GM18517 (cell line): ENCODE data around the gene ADORA2A.

Source experiments
- ATAC-seq: cut with Tn5 transposase; IDR thresholded peaks from one replicate; pipeline ENCODE4 v1.9.1; 2021; ENCODE audit warnings: mild to moderate bottlenecking, moderate library complexity; ENCODE audit not compliant: unreplicated experiment

Gene ADORA2A

GRCh38 chr22:24445481-24446259 is 18.3 kb downstream of the ADORA2A start:
- ATAC-seq = no peak

GRCh38 chr22:24446260-24446611 is 18.8 kb downstream of the ADORA2A start:
- no peak for ATAC-seq

- no peak for ATAC-seq
Observed at GRCh38 chr22:24450610-24451009, 23.2 kb downstream of the ADORA2A start.

- no peak for ATAC-seq
Observed at GRCh38 chr22:24451162-24451561, 23.8 kb downstream of the ADORA2A start.

- ATAC-seq = no peak
Observed at GRCh38 chr22:24453853-24454252, 26.5 kb downstream of the ADORA2A start.

GRCh38 chr22:24455039-24455438 is 27.6 kb downstream of the ADORA2A start:
- no peak for ATAC-seq

- ATAC-seq = no peak
Observed at GRCh38 chr22:24455751-24456426, 28.5 kb downstream of the ADORA2A start.

GRCh38 chr22:24457894-24458420 is 30.6 kb downstream of the ADORA2A start:
- no peak for ATAC-seq

- no peak for ATAC-seq
Observed at GRCh38 chr22:24459911-24460310, 32.5 kb downstream of the ADORA2A start.

GRCh38 chr22:24460418-24461089 is 33.2 kb downstream of the ADORA2A start:
- no peak for ATAC-seq

- ATAC-seq = no peak
Observed at GRCh38 chr22:24463071-24463760, 35.8 kb downstream of the ADORA2A start.

- no peak for ATAC-seq
Observed at GRCh38 chr22:24465566-24465965, 38.2 kb downstream of the ADORA2A start.

- no peak for ATAC-seq
Observed at GRCh38 chr22:24465975-24466374, 38.6 kb downstream of the ADORA2A start.

GRCh38 chr22:24466716-24467328 is 39.4 kb downstream of the ADORA2A start:
- no peak for ATAC-seq

GRCh38 chr22:24467340-24467739 is 39.9 kb downstream of the ADORA2A start:
- ATAC-seq = no peak

- no peak for ATAC-seq
Observed at GRCh38 chr22:24471570-24471969, 44.2 kb downstream of the ADORA2A start.

- no peak for ATAC-seq
Observed at GRCh38 chr22:24473284-24473683, 45.9 kb downstream of the ADORA2A start.

GRCh38 chr22:24474221-24474620 is 46.8 kb downstream of the ADORA2A start:
- no peak for ATAC-seq

GRCh38 chr22:24474649-24475255 is 47.4 kb downstream of the ADORA2A start:
- ATAC-seq = no peak

- no peak for ATAC-seq
Observed at GRCh38 chr22:24481641-24482040, 54.2 kb downstream of the ADORA2A start.
